SK-N-SH treated with all-trans-retinoic acid at 6 μM for 48 hours (cell line): Measurements from ENCODE around the gene CLBA1.

ENCODE experiments used
- RARB ChIP-seq: fragments of 250-450 bp; sonication (Bioruptor Pico); IDR thresholded peaks from 2 replicates; pipeline ENCODE4 v1.8.0; 2021; ENCODE audit warnings: mild to moderate bottlenecking, moderate library complexity
- ZFP3 ChIP-seq: fragments of 250-450 bp; sonication (Bioruptor Pico); IDR thresholded peaks from 2 replicates; pipeline ENCODE4 v1.5.0; 2020; ENCODE audit warnings: mild to moderate bottlenecking, moderate library complexity

DNA sequence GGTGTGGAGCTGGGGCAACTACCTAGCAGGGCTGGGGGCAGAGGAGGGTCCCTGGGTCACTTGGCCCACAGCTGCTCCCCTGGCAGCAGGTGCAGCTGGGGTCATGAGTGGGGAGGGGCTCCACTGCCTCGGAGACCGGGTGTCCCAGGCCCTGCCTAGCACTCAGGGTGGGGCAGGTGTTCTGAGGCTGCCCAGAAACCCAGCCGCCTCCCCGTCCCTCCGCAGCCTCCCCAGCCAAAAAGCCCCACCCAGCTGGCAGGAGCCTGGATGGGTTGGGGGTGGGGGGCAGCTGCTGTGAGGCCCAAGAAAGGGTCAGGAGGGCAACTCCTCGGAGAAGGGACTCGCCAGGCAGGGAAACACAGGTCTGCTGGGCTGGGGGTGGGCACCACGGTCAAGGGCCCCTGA, 18.6 kb upstream of the CLBA1 start:
- TF ChIP-seq ZFP3 (CRISPR knock-in tag) (no peak), RARB (CRISPR knock-in tag) (no peak)
